ENCODE results near the gene ITM2C. TPM values are rescaled to one million over a fixed set of nuclear protein-coding genes. Genes with fewer than 3 reads are reported as not detected.

ITM2C gene
- total and polyA plus RNA-seq, 2 experiments from 2014 or later: 241 to 367 TPM

DNA sequence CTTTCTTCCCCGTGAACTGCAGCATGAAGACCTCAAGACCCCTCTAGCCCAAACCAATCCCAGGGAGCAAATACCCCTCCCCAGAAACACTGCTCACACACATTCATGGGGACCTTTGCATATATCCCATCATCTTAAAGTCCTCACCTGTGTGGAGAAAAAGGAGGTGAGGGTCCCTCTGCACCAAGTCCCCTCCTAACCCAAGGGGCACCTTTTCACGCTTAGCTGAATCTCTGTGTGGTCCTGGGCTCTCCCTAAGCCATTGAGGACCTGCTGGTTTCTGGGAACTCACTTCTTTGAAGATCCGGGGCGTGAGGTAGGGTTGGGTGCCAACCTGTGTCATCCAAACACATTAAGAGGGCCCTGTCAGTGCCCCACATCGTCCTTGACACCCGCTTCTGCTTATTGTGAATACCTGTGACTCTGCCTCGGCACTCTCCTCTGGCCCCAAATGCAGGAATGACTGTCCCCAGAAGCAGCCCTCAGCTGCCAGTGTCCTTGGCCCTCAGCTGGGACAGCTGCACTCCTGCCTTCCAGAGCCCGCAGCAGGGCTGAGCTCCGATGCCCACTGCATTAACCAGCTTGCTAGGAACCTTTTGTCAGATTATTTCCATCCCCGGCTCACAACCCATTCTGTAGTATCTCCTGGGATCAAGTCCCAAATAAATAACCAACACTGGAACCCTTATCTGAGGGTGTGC lies 41.3 kb upstream of the ITM2C start (continued):
- TF ChIP-seq, protein P1, sequence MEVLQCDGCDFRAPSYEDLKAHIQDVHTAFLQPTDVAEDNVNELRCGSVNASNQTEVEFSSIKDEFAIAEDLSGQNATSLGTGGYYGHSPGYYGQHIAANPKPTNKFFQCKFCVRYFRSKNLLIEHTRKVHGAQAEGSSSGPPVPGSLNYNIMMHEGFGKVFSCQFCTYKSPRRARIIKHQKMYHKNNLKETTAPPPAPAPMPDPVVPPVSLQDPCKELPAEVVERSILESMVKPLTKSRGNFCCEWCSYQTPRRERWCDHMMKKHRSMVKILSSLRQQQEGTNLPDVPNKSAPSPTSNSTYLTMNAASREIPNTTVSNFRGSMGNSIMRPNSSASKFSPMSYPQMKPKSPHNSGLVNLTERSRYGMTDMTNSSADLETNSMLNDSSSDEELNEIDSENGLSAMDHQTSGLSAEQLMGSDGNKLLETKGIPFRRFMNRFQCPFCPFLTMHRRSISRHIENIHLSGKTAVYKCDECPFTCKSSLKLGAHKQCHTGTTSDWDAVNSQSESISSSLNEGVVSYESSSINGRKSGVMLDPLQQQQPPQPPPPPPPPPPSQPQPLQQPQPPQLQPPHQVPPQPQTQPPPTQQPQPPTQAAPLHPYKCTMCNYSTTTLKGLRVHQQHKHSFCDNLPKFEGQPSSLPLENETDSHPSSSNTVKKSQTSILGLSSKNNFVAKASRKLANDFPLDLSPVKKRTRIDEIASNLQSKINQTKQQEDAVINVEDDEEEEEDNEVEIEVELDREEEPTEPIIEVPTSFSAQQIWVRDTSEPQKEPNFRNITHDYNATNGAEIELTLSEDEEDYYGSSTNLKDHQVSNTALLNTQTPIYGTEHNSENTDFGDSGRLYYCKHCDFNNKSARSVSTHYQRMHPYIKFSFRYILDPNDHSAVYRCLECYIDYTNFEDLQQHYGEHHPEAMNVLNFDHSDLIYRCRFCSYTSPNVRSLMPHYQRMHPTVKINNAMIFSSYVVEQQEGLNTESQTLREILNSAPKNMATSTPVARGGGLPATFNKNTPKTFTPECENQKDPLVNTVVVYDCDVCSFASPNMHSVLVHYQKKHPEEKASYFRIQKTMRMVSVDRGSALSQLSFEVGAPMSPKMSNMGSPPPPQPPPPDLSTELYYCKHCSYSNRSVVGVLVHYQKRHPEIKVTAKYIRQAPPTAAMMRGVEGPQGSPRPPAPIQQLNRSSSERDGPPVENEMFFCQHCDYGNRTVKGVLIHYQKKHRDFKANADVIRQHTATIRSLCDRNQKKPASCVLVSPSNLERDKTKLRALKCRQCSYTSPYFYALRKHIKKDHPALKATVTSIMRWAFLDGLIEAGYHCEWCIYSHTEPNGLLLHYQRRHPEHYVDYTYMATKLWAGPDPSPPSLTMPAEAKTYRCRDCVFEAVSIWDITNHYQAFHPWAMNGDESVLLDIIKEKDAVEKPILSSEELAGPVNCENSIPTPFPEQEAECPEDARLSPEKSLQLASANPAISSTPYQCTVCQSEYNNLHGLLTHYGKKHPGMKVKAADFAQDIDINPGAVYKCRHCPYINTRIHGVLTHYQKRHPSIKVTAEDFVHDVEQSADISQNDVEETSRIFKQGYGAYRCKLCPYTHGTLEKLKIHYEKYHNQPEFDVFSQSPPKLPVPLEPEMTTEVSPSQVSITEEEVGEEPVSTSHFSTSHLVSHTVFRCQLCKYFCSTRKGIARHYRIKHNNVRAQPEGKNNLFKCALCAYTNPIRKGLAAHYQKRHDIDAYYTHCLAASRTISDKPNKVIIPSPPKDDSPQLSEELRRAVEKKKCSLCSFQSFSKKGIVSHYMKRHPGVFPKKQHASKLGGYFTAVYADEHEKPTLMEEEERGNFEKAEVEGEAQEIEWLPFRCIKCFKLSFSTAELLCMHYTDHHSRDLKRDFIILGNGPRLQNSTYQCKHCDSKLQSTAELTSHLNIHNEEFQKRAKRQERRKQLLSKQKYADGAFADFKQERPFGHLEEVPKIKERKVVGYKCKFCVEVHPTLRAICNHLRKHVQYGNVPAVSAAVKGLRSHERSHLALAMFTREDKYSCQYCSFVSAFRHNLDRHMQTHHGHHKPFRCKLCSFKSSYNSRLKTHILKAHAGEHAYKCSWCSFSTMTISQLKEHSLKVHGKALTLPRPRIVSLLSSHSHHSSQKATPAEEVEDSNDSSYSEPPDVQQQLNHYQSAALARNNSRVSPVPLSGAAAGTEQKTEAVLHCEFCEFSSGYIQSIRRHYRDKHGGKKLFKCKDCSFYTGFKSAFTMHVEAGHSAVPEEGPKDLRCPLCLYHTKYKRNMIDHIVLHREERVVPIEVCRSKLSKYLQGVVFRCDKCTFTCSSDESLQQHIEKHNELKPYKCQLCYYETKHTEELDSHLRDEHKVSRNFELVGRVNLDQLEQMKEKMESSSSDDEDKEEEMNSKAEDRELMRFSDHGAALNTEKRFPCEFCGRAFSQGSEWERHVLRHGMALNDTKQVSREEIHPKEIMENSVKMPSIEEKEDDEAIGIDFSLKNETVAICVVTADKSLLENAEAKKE (CRISPR knock-in tag; IDR thresholded peaks at IDR 0.05): no peak
- TF ChIP-seq ZNF331 (CRISPR knock-in tag; IDR thresholded peaks at IDR 0.05; ENCODE audit: low read depth): no peak
- no peak for TF ChIP-seq NANOG (IDR thresholded peaks at IDR 0.05; ENCODE audit: borderline replicate concordance)
- no peak for TF ChIP-seq EZH2 (IDR thresholded peaks at IDR 0.05; ENCODE audit: low read depth, unreplicated experiment)

DNA sequence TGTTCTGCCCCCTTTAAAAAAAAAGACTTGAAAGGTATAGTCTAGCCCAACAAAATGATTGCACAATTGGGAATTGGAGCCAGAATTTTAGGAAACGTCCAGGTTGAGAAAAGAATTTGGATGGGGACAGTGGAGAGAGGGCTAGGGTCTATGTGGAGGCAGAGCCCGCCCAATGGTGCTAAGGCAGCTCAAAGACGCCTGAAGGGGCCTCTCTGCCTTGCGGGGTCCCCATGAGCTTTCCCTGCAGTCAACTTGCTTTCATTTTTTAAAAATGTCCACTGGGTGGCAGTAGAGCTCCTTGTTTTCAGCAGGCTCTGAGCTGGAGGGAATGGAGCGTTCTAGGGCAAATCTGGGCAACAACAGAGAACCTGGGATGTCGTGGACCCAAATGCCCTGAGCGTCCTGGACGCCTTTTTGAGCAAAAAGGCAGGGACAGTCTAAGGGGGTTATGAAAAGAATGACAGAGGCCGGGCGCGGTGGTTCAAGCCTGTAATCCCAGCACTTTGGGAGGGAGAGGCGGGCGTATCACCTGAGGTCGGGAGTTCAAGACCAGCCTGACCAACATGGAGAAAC lies 40.2 kb upstream of the ITM2C start:
- no peak overlapping the region for H3K27ac Mint-ChIP-seq
- H3K9me3 Mint-ChIP-seq: no peaks in the 10 kb centered on the region; the same call in 2 of the 3 replicates
- peak; percentile 71 for ATAC-seq
- no peak overlapping the region for H3K27ac ChIP-seq (ENCODE audit: low read depth)
- H3K79me2 ChIP-seq (replicated peaks; ENCODE audit: insufficient read depth): no peaks in the 10 kb centered on the region
- peaks cover 8% of the 10 kb centered on the region for H3K4me1 Mint-ChIP-seq
- TF ChIP-seq, protein P2, sequence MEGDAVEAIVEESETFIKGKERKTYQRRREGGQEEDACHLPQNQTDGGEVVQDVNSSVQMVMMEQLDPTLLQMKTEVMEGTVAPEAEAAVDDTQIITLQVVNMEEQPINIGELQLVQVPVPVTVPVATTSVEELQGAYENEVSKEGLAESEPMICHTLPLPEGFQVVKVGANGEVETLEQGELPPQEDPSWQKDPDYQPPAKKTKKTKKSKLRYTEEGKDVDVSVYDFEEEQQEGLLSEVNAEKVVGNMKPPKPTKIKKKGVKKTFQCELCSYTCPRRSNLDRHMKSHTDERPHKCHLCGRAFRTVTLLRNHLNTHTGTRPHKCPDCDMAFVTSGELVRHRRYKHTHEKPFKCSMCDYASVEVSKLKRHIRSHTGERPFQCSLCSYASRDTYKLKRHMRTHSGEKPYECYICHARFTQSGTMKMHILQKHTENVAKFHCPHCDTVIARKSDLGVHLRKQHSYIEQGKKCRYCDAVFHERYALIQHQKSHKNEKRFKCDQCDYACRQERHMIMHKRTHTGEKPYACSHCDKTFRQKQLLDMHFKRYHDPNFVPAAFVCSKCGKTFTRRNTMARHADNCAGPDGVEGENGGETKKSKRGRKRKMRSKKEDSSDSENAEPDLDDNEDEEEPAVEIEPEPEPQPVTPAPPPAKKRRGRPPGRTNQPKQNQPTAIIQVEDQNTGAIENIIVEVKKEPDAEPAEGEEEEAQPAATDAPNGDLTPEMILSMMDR (conservative IDR thresholded peaks at IDR 0.05; ENCODE audit: low read depth in 2 of 2): peak; percentile 80 to 88
- TF ChIP-seq, protein P3, sequence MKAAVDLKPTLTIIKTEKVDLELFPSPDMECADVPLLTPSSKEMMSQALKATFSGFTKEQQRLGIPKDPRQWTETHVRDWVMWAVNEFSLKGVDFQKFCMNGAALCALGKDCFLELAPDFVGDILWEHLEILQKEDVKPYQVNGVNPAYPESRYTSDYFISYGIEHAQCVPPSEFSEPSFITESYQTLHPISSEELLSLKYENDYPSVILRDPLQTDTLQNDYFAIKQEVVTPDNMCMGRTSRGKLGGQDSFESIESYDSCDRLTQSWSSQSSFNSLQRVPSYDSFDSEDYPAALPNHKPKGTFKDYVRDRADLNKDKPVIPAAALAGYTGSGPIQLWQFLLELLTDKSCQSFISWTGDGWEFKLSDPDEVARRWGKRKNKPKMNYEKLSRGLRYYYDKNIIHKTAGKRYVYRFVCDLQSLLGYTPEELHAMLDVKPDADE (IDR thresholded peaks at IDR 0.05): no peak
- peak overlapping the region; percentile 43; the same call in 2 of the 3 replicates for H3K4me3 Mint-ChIP-seq
- H2AFZ ChIP-seq: no peak overlapping the region
- no peaks in the 10 kb centered on the region for H4K20me1 ChIP-seq (replicated peaks; ENCODE audit: insufficient read depth)
- peaks cover 17% of the 10 kb centered on the region for H3K27me3 Mint-ChIP-seq (ENCODE audit: insufficient read depth, low read depth, poor library complexity)
- H3K4me3 ChIP-seq: no peak overlapping the region
- H3K4me1 ChIP-seq (ENCODE audit: insufficient read depth): peaks cover 4% of the 10 kb centered on the region; the same call in 1 of the 2 replicates
- DNase-seq (ENCODE audit: low spot score): peak; percentile 97
- H3K4me2 ChIP-seq: no peak overlapping the region
- peaks cover 4% of the 10 kb centered on the region; the same call in 1 of the 2 replicates for H3F3A ChIP-seq (replicated peaks; ENCODE audit: low read depth)
- H3K36me3 ChIP-seq (ENCODE audit: insufficient read depth): no peaks in the 10 kb centered on the region; the same call in 1 of the 2 replicates
- no peaks in the 10 kb centered on the region for H3K36me3 Mint-ChIP-seq (ENCODE audit: low read depth)
- H3K9me2 ChIP-seq (ENCODE audit: insufficient read depth): no peaks in the 10 kb centered on the region
- H3K27me3 ChIP-seq (ENCODE audit: insufficient read depth): peaks cover 22% of the 10 kb centered on the region
